Left ventricle myocardium inferior (tissue), 1 donor: ENCODE measurements around the gene CUEDC1. TPM values are rescaled to one million over a fixed set of nuclear protein-coding genes. Genes with fewer than 3 reads are reported as not detected.
A peak's percentile ranks its signal among the peaks of the same experiment; 100 is the strongest.

Source experiments
- DNase-seq: peaks from one replicate; pipeline ENCODE4 v3.0.0-alpha.2; 2020
- H3K27ac ChIP-seq: fragments of 200-600 bp; replicated peaks from 2 replicates; pipeline ENCODE4 v1.8.0; 2021
- H3K27me3 ChIP-seq: fragments of 200-600 bp; 2 replicates; pipeline ENCODE4 v1.8.0; 2021; ENCODE audit warnings: low read depth
- H3K36me3 ChIP-seq: fragments of 200-600 bp; 2 replicates; pipeline ENCODE4 v1.8.0; 2021
- H3K4me1 ChIP-seq: fragments of 200-600 bp; 2 replicates; pipeline ENCODE4 v1.8.0; 2021
- H3K4me3 ChIP-seq: fragments of 200-600 bp; 2 replicates; pipeline ENCODE4 v1.8.0; 2021; ENCODE audit warnings: mild to moderate bottlenecking, moderate library complexity
- H3K9me3 ChIP-seq: fragments of 200-600 bp; replicated peaks from 2 replicates; pipeline ENCODE4 v1.8.0; 2021
- intact Hi-C: fragments of 100-400 bp; cut with micrococcal nuclease; formaldehyde crosslinking; loops from one replicate; pipeline ENCODE4 v1.11.0; 2022
- total RNA-seq: library from RNA; stranded (reverse); fragmentation: NEBNext Ultra II Directional; extraction: Animal tissue kit (Norgen Biotek cat#: 25700); gene quantifications from one replicate; pipeline ENCODE4 v1.2.1, GENCODE V29; 2021
- TF ChIP-seq, protein P1 (sequence below): fragments of 200-600 bp; IDR thresholded peaks from 2 replicates; pipeline ENCODE4 v1.8.0; 2021; ENCODE audit warnings: antibody characterized with exemption, mild to moderate bottlenecking, borderline replicate concordance
- donor health status: DM: no; HTN: yes; CAD: no; lungs with severe emphysema.

The CUEDC1 gene
- total RNA-seq, 1 donor from 2014 or later, result 43.2 TPM

- H3K27me3 ChIP-seq, result no peaks in the 10 kb centered on the region
- TF ChIP-seq, protein P1, sequence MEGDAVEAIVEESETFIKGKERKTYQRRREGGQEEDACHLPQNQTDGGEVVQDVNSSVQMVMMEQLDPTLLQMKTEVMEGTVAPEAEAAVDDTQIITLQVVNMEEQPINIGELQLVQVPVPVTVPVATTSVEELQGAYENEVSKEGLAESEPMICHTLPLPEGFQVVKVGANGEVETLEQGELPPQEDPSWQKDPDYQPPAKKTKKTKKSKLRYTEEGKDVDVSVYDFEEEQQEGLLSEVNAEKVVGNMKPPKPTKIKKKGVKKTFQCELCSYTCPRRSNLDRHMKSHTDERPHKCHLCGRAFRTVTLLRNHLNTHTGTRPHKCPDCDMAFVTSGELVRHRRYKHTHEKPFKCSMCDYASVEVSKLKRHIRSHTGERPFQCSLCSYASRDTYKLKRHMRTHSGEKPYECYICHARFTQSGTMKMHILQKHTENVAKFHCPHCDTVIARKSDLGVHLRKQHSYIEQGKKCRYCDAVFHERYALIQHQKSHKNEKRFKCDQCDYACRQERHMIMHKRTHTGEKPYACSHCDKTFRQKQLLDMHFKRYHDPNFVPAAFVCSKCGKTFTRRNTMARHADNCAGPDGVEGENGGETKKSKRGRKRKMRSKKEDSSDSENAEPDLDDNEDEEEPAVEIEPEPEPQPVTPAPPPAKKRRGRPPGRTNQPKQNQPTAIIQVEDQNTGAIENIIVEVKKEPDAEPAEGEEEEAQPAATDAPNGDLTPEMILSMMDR, result no peak
- no peaks in the 10 kb centered on the region for H3K36me3 ChIP-seq
- H3K4me1 ChIP-seq, result peaks cover 100% of the 10 kb centered on the region
- H3K27ac ChIP-seq, result peak overlapping the region; percentile 100
- no peak overlapping the region for H3K4me3 ChIP-seq
- DNase-seq, result no peak
- no peaks in the 10 kb centered on the region for H3K9me3 ChIP-seq
- intact Hi-C loops, result no loop called here
Measured at GRCh38 chr17:57949649-57950048, 5.6 kb downstream of the CUEDC1 start.

- intact Hi-C loops, result no loop called here
- DNase-seq, result no peak
- Histone ChIP-seq H3K9me3 (no peaks in the 10 kb centered on the region), H3K27me3 (no peaks in the 10 kb centered on the region), H3K4me3 (peak overlapping the region; percentile 14), H3K4me1 (peaks cover 100% of the 10 kb centered on the region), H3K36me3 (no peaks in the 10 kb centered on the region), H3K27ac (peak overlapping the region; percentile 100)
- TF ChIP-seq, protein P1, result no peak
Measured at GRCh38 chr17:57948555-57949420, 6.4 kb downstream of the CUEDC1 start.

- Histone ChIP-seq H3K4me1 (peaks cover 100% of the 10 kb centered on the region), H3K36me3 (no peaks in the 10 kb centered on the region), H3K27ac (peak overlapping the region; percentile 100), H3K27me3 (no peaks in the 10 kb centered on the region), H3K9me3 (no peaks in the 10 kb centered on the region), H3K4me3 (no peak overlapping the region)
- TF ChIP-seq, protein P1, result no peak
- no peak for DNase-seq
- intact Hi-C loops, result no loop called here
Measured at GRCh38 chr17:57948169-57948554, 7.0 kb downstream of the CUEDC1 start.

GRCh38 chr17:57947369-57947768, 7.8 kb downstream of the CUEDC1 start:
- DNase-seq, result no peak
- intact Hi-C loops, result no loop called here
- no peaks in the 10 kb centered on the region for H3K36me3 ChIP-seq
- TF ChIP-seq, protein P1, result no peak
- H3K4me1 ChIP-seq, result peaks cover 100% of the 10 kb centered on the region
- H3K4me3 ChIP-seq, result peak overlapping the region; percentile 64
- H3K9me3 ChIP-seq, result no peaks in the 10 kb centered on the region
- H3K27ac ChIP-seq, result peak overlapping the region; percentile 100
- H3K27me3 ChIP-seq, result no peaks in the 10 kb centered on the region

GRCh38 chr17:57946798-57947358, 8.3 kb downstream of the CUEDC1 start:
- Histone ChIP-seq H3K9me3 (no peaks in the 10 kb centered on the region), H3K27ac (peak overlapping the region; percentile 100), H3K36me3 (no peaks in the 10 kb centered on the region), H3K4me1 (peaks cover 100% of the 10 kb centered on the region), H3K27me3 (no peaks in the 10 kb centered on the region), H3K4me3 (peak overlapping the region; percentile 64)
- TF ChIP-seq, protein P1, result no peak
- DNase-seq, result no peak
- intact Hi-C loops, result no loop called here
